Measurements from ENCODE around the gene PTPN22. TPM values are rescaled to one million over a fixed set of nuclear protein-coding genes. Genes with fewer than 3 reads are reported as not detected.

Gene PTPN22
- total and polyA plus RNA-seq, 2 experiments from 2014 or later: 0.17 to 0.47 TPM

DNA sequence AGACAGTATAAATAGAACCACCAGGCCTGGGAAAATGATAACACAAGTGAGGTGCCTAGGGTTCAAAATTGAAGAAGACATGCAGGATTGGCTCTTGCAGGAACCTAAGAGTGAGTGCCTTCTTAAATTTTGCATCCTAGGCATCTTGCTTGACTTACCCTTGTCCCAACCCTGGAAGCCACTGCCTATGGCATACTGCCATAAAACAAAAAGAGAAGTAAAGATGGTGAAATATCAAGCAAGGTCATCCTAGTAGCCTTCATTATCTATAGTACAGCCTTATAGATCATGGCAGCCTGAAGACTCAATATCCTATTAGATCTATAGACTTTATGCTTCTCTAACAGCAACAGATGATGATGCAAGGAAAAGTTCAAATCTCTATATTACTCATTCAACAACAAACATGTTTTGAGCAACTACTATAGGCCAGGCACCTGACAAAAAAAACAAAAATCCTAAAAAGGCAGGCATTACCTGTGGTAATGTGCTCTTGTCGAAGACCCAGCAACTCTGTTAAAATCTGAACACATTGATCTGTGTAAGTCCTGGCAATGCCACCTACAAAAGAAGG, 26.8 kb upstream of the PTPN22 start:
- Histone ChIP-seq H4K20me1 (ENCODE audit: insufficient read depth, poor library complexity, severe bottlenecking) (no peaks in the 10 kb centered on the region), H3K36me3 (replicated peaks; ENCODE audit: insufficient read depth, low read depth) (no peaks in the 10 kb centered on the region), H3K79me2 (peaks cover 6% of the 10 kb centered on the region), H3K9me3 (ENCODE audit: low read depth) (no peaks in the 10 kb centered on the region), H3K27ac (no peak overlapping the region), H2AFZ (no peak overlapping the region), H3K27me3 (no peaks in the 10 kb centered on the region), H3K4me1 (ENCODE audit: insufficient read depth) (no peaks in the 10 kb centered on the region), H3K4me2 (no peak overlapping the region), H3K4me3 (no peak overlapping the region), H3K9me2 (replicated peaks; ENCODE audit: insufficient read depth) (no peaks in the 10 kb centered on the region)
- TF ChIP-seq EZH2 (IDR thresholded peaks at IDR 0.05; ENCODE audit: borderline replicate concordance): no peak
- TF ChIP-seq, protein P1, sequence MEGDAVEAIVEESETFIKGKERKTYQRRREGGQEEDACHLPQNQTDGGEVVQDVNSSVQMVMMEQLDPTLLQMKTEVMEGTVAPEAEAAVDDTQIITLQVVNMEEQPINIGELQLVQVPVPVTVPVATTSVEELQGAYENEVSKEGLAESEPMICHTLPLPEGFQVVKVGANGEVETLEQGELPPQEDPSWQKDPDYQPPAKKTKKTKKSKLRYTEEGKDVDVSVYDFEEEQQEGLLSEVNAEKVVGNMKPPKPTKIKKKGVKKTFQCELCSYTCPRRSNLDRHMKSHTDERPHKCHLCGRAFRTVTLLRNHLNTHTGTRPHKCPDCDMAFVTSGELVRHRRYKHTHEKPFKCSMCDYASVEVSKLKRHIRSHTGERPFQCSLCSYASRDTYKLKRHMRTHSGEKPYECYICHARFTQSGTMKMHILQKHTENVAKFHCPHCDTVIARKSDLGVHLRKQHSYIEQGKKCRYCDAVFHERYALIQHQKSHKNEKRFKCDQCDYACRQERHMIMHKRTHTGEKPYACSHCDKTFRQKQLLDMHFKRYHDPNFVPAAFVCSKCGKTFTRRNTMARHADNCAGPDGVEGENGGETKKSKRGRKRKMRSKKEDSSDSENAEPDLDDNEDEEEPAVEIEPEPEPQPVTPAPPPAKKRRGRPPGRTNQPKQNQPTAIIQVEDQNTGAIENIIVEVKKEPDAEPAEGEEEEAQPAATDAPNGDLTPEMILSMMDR (IDR thresholded peaks at IDR 0.05; ENCODE audit: poor library complexity): no peak
- TF ChIP-seq EZH2phosphoT487 (IDR thresholded peaks at IDR 0.05; ENCODE audit: low read depth, severe bottlenecking, unreplicated experiment): no peak
- DNase-seq (ENCODE audit: low spot score): no peak
- WGBS (ENCODE audit: low lambda C conversion rate, missing lambda C conversion rate): 100% methylated on average over 1 of the region's 1 CpG

DNA sequence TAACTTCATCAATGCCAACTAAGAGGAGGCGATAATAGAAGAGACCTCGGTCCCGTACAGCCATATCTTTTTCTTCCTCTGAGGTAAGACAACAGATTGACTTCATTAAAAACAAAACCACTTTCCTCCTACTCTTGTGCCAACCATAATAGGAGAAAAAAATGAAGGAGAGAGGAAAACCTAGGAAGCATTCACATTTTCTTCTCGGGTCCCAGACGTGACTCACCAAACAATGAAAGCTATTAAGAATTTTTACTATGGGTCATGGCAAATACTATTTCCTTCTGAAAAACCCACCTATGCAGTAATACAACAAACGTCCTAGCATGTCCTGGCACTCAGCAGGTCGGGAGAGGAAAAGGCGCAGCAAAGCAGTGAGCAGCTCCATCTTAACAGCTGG, 24.4 kb upstream of the PTPN22 start:
- H3K9me3 ChIP-seq (ENCODE audit: low read depth): no peaks in the 10 kb centered on the region
- no peaks in the 10 kb centered on the region for H4K20me1 ChIP-seq (ENCODE audit: insufficient read depth, poor library complexity, severe bottlenecking)
- DNase-seq (ENCODE audit: low spot score): no peak
- H3K27me3 ChIP-seq: no peaks in the 10 kb centered on the region
- TF ChIP-seq, protein P1 (IDR thresholded peaks at IDR 0.05; ENCODE audit: poor library complexity): no peak
- TF ChIP-seq EZH2phosphoT487 (IDR thresholded peaks at IDR 0.05; ENCODE audit: low read depth, severe bottlenecking, unreplicated experiment) (no peak), EZH2 (IDR thresholded peaks at IDR 0.05; ENCODE audit: borderline replicate concordance) (no peak)
- H3K79me2 ChIP-seq: no peaks in the 10 kb centered on the region
- H3K36me3 ChIP-seq (replicated peaks; ENCODE audit: insufficient read depth, low read depth): no peaks in the 10 kb centered on the region
- WGBS (ENCODE audit: low lambda C conversion rate, missing lambda C conversion rate): 94% methylated on average over 8 of the region's 8 CpGs
- no peak overlapping the region for H2AFZ ChIP-seq
- H3K27ac ChIP-seq: no peak overlapping the region
- no peak overlapping the region for H3K4me2 ChIP-seq
- no peak overlapping the region for H3K4me3 ChIP-seq
- no peaks in the 10 kb centered on the region for H3K9me2 ChIP-seq (replicated peaks; ENCODE audit: insufficient read depth)
- no peaks in the 10 kb centered on the region for H3K4me1 ChIP-seq (ENCODE audit: insufficient read depth)

GRCh38 chr1:113895098-113895497, 23.6 kb upstream of the PTPN22 start:
- Histone ChIP-seq H2AFZ (no peak overlapping the region), H4K20me1 (ENCODE audit: insufficient read depth, poor library complexity, severe bottlenecking) (no peaks in the 10 kb centered on the region), H3K9me2 (replicated peaks; ENCODE audit: insufficient read depth) (no peaks in the 10 kb centered on the region), H3K4me1 (ENCODE audit: insufficient read depth) (no peaks in the 10 kb centered on the region), H3K27ac (no peak overlapping the region), H3K36me3 (replicated peaks; ENCODE audit: insufficient read depth, low read depth) (no peaks in the 10 kb centered on the region), H3K27me3 (no peaks in the 10 kb centered on the region), H3K79me2 (no peaks in the 10 kb centered on the region), H3K4me3 (no peak overlapping the region), H3K4me2 (no peak overlapping the region), H3K9me3 (ENCODE audit: low read depth) (no peaks in the 10 kb centered on the region)
- TF ChIP-seq EZH2phosphoT487 (IDR thresholded peaks at IDR 0.05; ENCODE audit: low read depth, severe bottlenecking, unreplicated experiment) (no peak), EZH2 (IDR thresholded peaks at IDR 0.05; ENCODE audit: borderline replicate concordance) (no peak)
- TF ChIP-seq, protein P1 (IDR thresholded peaks at IDR 0.05; ENCODE audit: poor library complexity): no peak
- 94% methylated on average over 6 of the region's 6 CpGs for WGBS (ENCODE audit: low lambda C conversion rate, missing lambda C conversion rate)
- no peak for DNase-seq (ENCODE audit: low spot score)
